Mesothelial cell of epicardium (in vitro differentiated cells): ENCODE results near the gene MYO15A. TPM values are rescaled to one million over a fixed set of nuclear protein-coding genes. Genes with fewer than 3 reads are reported as not detected.

Experiments used
- DNase-seq, 2 experiments: peaks; one replicate each; pipeline ENCODE4 v3.0.0; 2021; ENCODE audit warnings: low spot score in 2 of 2; ENCODE audit not compliant: unreplicated experiment in 2 of 2
- H3K27ac Mint-ChIP-seq: 2 replicates; pipeline ENCODE4 v1.8.0; 2021; ENCODE audit warnings: mixed read lengths
- H3K27me3 Mint-ChIP-seq: 2 replicates; pipeline ENCODE4 v1.8.0; 2021; ENCODE audit warnings: low read depth, mixed read lengths
- H3K36me3 Mint-ChIP-seq: 2 replicates; pipeline ENCODE4 v1.8.0; 2021; ENCODE audit warnings: mixed read lengths
- H3K4me1 Mint-ChIP-seq: 2 replicates; pipeline ENCODE4 v1.8.0; 2021; ENCODE audit warnings: mixed read lengths
- H3K4me3 Mint-ChIP-seq: 2 replicates; pipeline ENCODE4 v1.8.0; 2021; ENCODE audit warnings: mild to moderate bottlenecking, moderate library complexity, mixed read lengths
- H3K9me3 Mint-ChIP-seq: 2 replicates; pipeline ENCODE4 v1.8.0; 2021; ENCODE audit warnings: mixed read lengths
- total RNA-seq: library from RNA; stranded (reverse); gene quantifications from 3 replicates; pipeline ENCODE4 v1.2.1, GENCODE V29; 2021
- TF ChIP-seq, protein P1 (sequence below): fragments of 200-600 bp; sonication (generic); IDR thresholded peaks from one replicate; pipeline ENCODE4 v1.5.0; 2021; ENCODE audit warnings: antibody characterized with exemption; ENCODE audit not compliant: unreplicated experiment

The MYO15A gene
- total RNA-seq, 1 donor from 2014 or later: 6.3 TPM

DNA sequence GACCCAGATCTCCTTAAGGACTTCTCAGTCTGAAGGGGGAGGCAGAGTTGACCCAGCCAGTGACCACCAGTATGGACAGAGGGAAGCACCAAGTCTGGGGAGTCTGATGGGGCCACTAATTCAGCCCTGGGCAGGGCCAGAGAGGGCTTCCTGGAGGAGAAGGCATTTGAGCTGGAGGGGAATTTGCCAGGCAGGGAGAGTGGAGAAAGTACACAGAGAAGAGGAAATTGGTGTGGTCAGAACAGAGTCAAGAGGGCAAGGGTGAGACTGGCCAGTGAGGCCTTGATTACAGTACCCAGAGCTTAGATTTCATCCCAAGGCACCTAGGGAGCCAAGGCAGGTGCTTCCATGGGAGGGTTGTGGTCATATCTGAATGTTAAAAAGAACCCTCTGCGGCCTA is 36.3 kb downstream of the MYO15A start:
- Mint-ChIP-seq H3K36me3 (no peaks in the 10 kb centered on the region), H3K4me1 (peaks cover 4% of the 10 kb centered on the region), H3K4me3 (no peak overlapping the region), H3K9me3 (no peaks in the 10 kb centered on the region), H3K27me3 (peaks cover 4% of the 10 kb centered on the region), H3K27ac (no peak overlapping the region)
- DNase-seq: no peak
- TF ChIP-seq, protein P1, sequence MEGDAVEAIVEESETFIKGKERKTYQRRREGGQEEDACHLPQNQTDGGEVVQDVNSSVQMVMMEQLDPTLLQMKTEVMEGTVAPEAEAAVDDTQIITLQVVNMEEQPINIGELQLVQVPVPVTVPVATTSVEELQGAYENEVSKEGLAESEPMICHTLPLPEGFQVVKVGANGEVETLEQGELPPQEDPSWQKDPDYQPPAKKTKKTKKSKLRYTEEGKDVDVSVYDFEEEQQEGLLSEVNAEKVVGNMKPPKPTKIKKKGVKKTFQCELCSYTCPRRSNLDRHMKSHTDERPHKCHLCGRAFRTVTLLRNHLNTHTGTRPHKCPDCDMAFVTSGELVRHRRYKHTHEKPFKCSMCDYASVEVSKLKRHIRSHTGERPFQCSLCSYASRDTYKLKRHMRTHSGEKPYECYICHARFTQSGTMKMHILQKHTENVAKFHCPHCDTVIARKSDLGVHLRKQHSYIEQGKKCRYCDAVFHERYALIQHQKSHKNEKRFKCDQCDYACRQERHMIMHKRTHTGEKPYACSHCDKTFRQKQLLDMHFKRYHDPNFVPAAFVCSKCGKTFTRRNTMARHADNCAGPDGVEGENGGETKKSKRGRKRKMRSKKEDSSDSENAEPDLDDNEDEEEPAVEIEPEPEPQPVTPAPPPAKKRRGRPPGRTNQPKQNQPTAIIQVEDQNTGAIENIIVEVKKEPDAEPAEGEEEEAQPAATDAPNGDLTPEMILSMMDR: no peak

DNA sequence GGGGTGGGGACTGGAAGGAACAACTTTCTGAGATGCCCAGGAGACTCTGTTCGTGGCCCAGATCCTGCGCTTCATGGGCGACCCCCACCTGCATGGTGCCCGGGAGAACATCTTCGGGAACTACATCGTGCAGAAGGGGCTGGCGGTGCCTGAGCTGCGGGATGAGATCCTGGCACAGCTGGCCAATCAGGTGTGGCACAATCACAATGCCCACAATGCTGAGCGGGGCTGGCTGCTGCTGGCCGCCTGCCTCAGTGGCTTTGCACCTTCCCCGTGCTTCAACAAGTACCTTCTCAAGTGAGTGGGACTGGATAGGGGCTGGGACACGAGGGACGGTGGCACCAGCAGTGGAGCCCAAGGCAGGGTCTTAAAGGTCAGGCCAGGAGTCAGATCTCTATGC is 37.3 kb downstream of the MYO15A start:
- H3K27ac Mint-ChIP-seq: no peak overlapping the region
- H3K9me3 Mint-ChIP-seq: no peaks in the 10 kb centered on the region
- H3K4me1 Mint-ChIP-seq: peaks cover 2% of the 10 kb centered on the region
- no peaks in the 10 kb centered on the region for H3K36me3 Mint-ChIP-seq
- H3K27me3 Mint-ChIP-seq: peaks cover 4% of the 10 kb centered on the region
- no peak for DNase-seq
- TF ChIP-seq, protein P1: no peak
- H3K4me3 Mint-ChIP-seq: no peak overlapping the region

DNA sequence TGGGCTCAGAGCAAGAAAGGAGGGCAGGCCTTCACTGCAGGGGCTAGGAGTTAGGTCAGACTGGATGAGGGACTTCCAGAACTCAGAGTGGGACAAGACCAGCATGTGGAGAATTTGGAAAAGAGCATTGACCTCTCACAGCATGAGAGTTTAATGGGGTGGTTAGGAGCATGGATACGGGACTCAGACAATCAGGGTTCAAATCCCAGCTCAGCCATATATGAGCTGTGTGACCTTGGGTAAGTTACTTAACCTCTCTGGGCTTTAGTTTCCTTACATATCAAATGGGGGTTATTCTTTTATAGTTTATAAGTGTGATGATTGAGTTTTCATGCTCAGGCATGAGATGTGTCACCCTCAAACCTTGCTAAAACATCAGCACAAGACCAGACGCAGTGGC is 37.7 kb downstream of the MYO15A start:
- H3K27ac Mint-ChIP-seq: no peak overlapping the region
- H3K27me3 Mint-ChIP-seq: peaks cover 4% of the 10 kb centered on the region
- TF ChIP-seq, protein P1: no peak
- H3K4me3 Mint-ChIP-seq: no peak overlapping the region
- no peaks in the 10 kb centered on the region for H3K9me3 Mint-ChIP-seq
- peaks cover under 1% of the 10 kb centered on the region for H3K4me1 Mint-ChIP-seq
- H3K36me3 Mint-ChIP-seq: no peaks in the 10 kb centered on the region
- DNase-seq: no peak

DNA sequence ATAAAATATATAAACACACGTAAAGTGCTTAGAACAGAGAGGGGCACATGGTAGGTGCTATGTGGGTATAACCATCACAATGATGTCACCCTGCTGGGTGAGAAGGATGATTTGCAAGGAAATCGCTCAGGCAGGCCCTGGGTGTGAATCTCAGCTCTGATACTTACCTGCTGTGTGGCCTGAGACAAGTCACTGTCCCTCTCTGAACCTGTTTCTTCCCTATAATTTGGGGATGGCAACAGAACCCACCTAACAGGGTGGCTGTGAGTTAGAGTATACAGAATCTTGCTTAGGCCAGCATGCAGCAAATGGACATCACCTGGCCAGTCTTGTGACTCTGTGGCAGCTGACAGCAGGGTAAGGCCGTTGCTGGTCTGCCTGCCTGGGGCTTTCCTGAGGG is 38.4 kb downstream of the MYO15A start:
- Mint-ChIP-seq H3K9me3 (no peaks in the 10 kb centered on the region), H3K4me3 (no peak overlapping the region), H3K36me3 (no peaks in the 10 kb centered on the region), H3K27ac (no peak overlapping the region), H3K4me1 (peaks cover 2% of the 10 kb centered on the region), H3K27me3 (peaks cover 4% of the 10 kb centered on the region)
- TF ChIP-seq, protein P1: no peak
- DNase-seq: no peak

DNA sequence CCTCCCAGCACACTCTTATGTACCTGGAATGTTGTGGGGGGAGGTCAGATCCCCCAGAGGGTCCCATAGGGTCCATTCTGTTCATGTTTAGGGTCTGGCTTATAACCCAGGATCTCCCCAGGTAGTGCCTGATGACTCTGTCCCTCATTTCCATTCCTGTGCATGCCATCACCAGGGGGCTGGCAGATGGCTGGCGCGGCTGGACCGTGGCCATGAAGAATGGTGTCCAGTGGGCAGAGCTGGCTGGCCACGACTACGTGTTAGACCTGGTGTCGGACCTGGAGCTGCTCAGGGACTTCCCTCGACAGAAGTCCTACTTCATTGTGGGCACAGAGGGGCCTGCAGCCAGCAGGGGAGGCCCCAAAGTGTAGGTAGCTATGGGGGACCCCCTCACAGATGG is 40.0 kb downstream of the MYO15A start:
- no peaks in the 10 kb centered on the region for H3K27me3 Mint-ChIP-seq
- TF ChIP-seq, protein P1: no peak

DNA sequence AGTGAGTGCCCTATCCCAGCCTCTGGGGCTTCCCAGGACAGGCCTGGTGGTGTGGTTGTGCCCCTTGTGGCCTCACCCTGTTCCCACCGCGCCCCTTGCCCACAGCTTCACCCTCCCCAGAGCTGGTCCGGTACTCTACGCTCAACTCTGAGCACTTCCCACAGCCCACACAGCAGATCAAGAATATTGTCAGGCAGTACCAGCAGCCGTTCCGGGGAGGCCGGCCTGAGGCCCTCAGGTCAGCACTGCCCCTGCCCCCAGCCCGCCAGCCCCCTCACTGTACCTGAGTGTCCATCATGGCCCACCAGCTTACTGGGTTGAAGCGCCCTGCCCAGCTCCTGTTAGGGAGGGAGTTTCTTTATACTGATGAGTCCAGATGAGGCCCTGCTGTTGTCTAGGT is 42.7 kb downstream of the MYO15A start:
- no peak overlapping the region for H3K27ac Mint-ChIP-seq

More for the DNA sequence above, 40.0 kb downstream of the MYO15A start:
- H3K4me3 Mint-ChIP-seq: no peak overlapping the region
- peaks cover 8% of the 10 kb centered on the region for H3K4me1 Mint-ChIP-seq
- DNase-seq: no peak
- no peaks in the 10 kb centered on the region for H3K9me3 Mint-ChIP-seq
- no peak overlapping the region for H3K27ac Mint-ChIP-seq
- H3K36me3 Mint-ChIP-seq: no peaks in the 10 kb centered on the region

More for the DNA sequence above, 42.7 kb downstream of the MYO15A start:
- Mint-ChIP-seq H3K4me1 (peaks cover 11% of the 10 kb centered on the region), H3K9me3 (no peaks in the 10 kb centered on the region), H3K4me3 (no peak overlapping the region), H3K27me3 (no peaks in the 10 kb centered on the region), H3K36me3 (no peaks in the 10 kb centered on the region)
- TF ChIP-seq, protein P1: no peak
- no peak for DNase-seq
